ENCODE results near the gene GRM7.

Gene GRM7

DNA sequence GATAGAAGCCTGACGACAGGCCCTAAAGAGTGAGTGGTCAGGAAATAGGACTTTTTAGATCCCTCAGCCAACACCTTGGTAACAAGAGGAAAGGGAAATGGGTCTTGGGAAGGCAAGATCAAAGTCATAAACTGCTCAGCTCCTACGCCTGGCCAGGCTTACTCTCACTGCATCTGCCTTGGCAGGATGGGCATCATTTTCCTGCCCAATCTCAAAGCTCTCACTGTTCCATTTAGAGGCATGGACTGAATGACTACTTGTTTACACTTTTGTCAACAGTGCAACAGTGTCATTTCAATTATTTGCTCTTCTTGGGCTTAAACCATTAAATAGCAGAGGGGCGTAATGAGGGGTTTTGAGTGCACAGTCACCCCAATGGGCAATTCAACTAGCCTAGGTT, 808.7 kb downstream of the GRM7 start:
- no peak for DNase-seq (ENCODE audit: low read depth)
- TF ChIP-seq, protein P1, sequence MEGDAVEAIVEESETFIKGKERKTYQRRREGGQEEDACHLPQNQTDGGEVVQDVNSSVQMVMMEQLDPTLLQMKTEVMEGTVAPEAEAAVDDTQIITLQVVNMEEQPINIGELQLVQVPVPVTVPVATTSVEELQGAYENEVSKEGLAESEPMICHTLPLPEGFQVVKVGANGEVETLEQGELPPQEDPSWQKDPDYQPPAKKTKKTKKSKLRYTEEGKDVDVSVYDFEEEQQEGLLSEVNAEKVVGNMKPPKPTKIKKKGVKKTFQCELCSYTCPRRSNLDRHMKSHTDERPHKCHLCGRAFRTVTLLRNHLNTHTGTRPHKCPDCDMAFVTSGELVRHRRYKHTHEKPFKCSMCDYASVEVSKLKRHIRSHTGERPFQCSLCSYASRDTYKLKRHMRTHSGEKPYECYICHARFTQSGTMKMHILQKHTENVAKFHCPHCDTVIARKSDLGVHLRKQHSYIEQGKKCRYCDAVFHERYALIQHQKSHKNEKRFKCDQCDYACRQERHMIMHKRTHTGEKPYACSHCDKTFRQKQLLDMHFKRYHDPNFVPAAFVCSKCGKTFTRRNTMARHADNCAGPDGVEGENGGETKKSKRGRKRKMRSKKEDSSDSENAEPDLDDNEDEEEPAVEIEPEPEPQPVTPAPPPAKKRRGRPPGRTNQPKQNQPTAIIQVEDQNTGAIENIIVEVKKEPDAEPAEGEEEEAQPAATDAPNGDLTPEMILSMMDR (conservative IDR thresholded peaks at IDR 0.05; ENCODE audit: low read depth, low read length) = no peak
- no peak overlapping the region for H3K4me3 ChIP-seq (ENCODE audit: low read length)

DNA sequence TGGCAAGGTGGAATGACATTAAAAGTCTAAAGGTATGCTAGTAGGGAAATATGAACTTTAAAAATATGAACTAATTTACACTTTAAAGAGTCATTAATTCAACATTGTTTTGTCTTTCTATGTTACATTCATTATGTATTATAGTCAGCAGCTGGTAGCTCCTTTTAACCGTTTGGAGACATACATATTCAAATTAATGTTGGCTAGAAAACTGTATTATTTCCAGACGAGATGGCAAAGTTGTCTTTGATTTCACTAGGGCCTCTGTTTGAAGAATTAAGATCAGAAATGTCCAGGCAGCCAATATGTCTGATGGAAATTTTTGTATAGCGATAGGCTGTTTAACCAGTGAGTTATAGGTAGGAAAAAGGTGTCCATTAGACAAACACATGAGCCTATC, 817.6 kb downstream of the GRM7 start:
- TF ChIP-seq, protein P1 (conservative IDR thresholded peaks at IDR 0.05; ENCODE audit: low read depth, low read length) = no peak
- no peak for DNase-seq (ENCODE audit: low read depth)
- no peak overlapping the region for H3K4me3 ChIP-seq (ENCODE audit: low read length)

DNA sequence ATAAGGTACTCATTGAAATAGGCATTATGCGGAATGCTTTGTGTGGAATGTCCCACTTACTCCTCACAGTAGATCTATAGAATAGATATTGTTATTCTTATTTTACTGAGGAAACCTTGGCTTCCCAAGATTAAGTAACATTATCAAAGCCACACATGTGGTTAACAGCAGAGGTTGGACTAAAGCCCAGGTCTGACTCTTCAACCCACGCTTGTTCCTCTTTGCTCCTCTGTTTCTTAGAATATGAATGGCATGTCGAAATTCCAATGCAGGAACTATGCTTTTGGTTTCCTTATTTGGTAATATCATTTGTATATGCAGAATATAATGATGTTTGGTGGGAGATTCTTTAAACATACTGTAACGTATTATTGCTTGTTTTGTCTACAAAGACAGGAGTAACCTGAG, 821.9 kb downstream of the GRM7 start:
- DNase-seq (ENCODE audit: low read depth) = no peak
- H3K4me3 ChIP-seq (ENCODE audit: low read length) = no peak overlapping the region

DNA sequence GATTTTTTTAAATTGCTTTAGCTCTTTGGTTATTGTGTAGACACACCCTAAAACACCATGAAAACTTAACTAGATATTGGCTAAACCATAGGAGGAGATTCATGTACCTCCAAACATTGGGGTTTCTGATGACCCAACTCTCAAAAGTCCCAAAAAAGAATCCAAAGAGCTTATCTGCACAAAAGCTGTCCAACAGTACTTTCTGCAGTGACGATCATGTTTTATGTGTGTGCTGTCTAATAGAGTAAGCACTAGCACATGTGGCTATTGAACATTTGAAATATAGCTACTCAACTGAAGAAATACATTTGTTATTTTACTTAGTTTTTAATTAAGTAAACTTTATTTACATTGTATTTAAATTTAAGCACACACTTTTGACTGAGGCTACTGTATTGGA, 822.5 kb downstream of the GRM7 start:
- DNase-seq (ENCODE audit: low read depth) = no peak
- no peak overlapping the region for H3K4me3 ChIP-seq (ENCODE audit: low read length)
- TF ChIP-seq, protein P1 (conservative IDR thresholded peaks at IDR 0.05; ENCODE audit: low read depth, low read length) = no peak

More for the DNA sequence above, 821.9 kb downstream of the GRM7 start:
- TF ChIP-seq, protein P1 (conservative IDR thresholded peaks at IDR 0.05; ENCODE audit: low read depth, low read length) = no peak

DNA sequence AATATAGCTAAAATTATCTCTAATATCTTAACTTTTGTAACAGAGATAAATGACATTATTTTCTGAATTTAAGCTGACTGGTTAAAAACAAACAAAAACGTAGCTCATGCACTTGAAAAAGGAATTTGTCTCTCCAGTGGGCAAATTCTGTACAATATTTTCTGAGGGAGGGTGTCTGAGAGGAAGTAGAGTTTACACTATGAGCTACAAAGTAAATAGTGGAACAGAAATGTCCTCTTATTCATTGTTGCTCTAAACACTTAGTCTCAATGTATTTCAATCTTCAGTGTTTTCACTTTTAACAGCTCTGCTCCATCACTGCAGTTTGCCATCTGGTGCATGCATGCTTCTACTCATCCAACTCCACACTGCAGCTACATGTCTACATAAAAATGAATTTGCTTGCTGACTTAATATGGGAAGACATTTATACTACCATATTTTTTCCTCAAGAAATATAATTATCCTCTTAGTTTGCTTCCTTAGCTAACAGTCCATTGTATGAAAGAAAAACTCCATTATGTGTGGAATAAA, 823.3 kb downstream of the GRM7 start:
- DNase-seq (ENCODE audit: low read depth) = no peak
- TF ChIP-seq, protein P1 (conservative IDR thresholded peaks at IDR 0.05; ENCODE audit: low read depth, low read length) = no peak
- no peak overlapping the region for H3K4me3 ChIP-seq (ENCODE audit: low read length)

DNA sequence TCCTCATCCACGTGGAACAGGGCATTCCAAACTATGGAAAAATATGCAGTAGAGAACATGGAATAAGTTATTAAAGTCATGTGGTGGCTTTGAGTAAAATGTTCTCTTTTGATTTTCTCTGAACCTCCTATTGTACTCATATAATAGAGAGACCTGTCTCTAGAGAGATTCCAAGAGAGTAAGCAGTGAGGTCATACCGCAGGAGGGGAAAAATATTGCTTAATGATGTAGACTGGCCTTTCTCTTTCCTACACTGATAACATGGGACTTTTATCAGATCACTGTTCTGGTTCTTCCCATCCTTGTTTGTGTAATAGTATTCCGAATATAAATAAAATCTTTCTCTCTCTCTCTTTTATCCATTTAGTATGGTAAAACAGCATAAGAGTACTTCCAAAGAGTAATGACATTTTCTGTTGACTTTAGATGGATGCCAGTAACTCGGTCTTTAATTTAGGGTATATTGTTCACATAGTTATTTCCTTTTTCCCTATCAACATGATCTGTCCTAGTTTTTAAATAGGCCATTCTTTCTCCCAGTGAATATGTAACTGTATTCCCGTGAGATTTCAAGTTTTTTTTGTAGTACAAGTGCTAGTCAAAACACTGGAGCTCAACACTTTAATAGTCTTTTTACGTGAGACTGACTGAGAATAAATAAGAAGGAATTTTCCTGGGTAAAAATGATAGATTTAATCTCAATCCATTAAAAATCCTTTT, 826.7 kb downstream of the GRM7 start:
- TF ChIP-seq, protein P1 (conservative IDR thresholded peaks at IDR 0.05; ENCODE audit: low read depth, low read length) = no peak
- DNase-seq (ENCODE audit: low read depth) = no peak
- no peak overlapping the region for H3K4me3 ChIP-seq (ENCODE audit: low read length)

DNA sequence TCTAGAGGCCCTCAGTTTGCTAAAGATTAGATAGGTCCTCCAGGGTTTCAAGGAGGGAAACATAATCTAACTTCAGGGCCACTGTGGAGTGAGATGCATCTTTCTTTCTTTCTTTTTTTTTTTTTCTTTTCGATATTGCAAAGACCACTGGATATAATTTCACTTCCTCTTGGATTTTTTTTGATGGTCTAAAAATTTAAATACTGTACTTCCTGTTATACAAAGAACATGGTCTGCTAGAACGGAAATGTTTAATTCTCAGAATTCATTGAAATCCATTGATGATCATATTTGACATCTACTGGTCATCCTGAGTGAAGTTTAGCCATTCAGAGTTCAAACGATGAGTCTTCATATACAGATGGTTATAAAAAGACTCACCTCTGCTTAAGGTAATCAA, 832.0 kb downstream of the GRM7 start:
- no peak for DNase-seq (ENCODE audit: low read depth)
- TF ChIP-seq, protein P1 (conservative IDR thresholded peaks at IDR 0.05; ENCODE audit: low read depth, low read length) = no peak
- H3K4me3 ChIP-seq (ENCODE audit: low read length) = no peak overlapping the region
